Uterus (tissue), 4 donors: ENCODE results near the gene KRTAP2-4. TPM values are rescaled to one million over a fixed set of nuclear protein-coding genes. Genes with fewer than 3 reads are reported as not detected.

ENCODE experiments used
- DNase-seq, 2 donors: peaks; one replicate each; pipeline ENCODE4 v3.0.0-alpha.2; 2019 to 2020
- H3K27ac ChIP-seq, 2 donors: fragments of 200-600 bp; sonication (generic); 1 replicate in 1 of 2; 2 replicates in 1 of 2; pipeline ENCODE4 v1.5.1; 2016 to 2018
- H3K27me3 ChIP-seq, 2 donors: fragments of 200-600 bp; sonication (generic); one replicate each; pipeline ENCODE4 v1.5.1; 2018 to 2019; ENCODE audit warnings: control low read depth in 1 of 2
- H3K36me3 ChIP-seq, 2 donors: fragments of 200-600 bp; sonication (generic); one replicate each; pipeline ENCODE4 v1.5.1; 2019; ENCODE audit warnings: control low read depth in 1 of 2
- H3K4me1 ChIP-seq, 2 donors: fragments of 200-600 bp; sonication (generic); one replicate each; pipeline ENCODE4 v1.5.1; 2018 to 2019; ENCODE audit warnings: control low read depth in 1 of 2
- H3K4me3 ChIP-seq, 2 donors: fragments of 200-600 bp; sonication (generic); 1 replicate in 1 of 2; 2 replicates in 1 of 2; pipeline ENCODE4 v1.5.1; 2018 to 2019; ENCODE audit warnings: mild to moderate bottlenecking in 1 of 2
- H3K9me3 ChIP-seq, 2 donors: fragments of 200-600 bp; sonication (generic); one replicate each; pipeline ENCODE4 v1.5.1; 2019; ENCODE audit warnings: control low read depth in 1 of 2
- CTCF ChIP-seq, 4 experiments: fragments of 200-600 bp in 2 of 4; fragments of 450-650 bp in 2 of 4; sonication (generic) in 2 of 4; IDR thresholded peaks; one replicate each; pipeline ENCODE4 v1.5.1; 2016 to 2019; ENCODE audit warnings: antibody characterized with exemption in 4 of 4, mild to moderate bottlenecking in 2 of 4, moderate library complexity in 1 of 4
- POLR2A ChIP-seq, 2 donors: fragments of 450-650 bp; IDR thresholded peaks; one replicate each; pipeline ENCODE4 v1.6.1; 2016; ENCODE audit warnings: antibody characterized with exemption in 2 of 2, mild to moderate bottlenecking in 1 of 2, moderate library complexity in 1 of 2
- intact Hi-C: fragments of 100-400 bp; cut with DNase I; formaldehyde crosslinking; loops from one replicate; pipeline ENCODE4 v1.15.1; 2023; ENCODE audit warnings: low total_unique reads
- total RNA-seq, 4 donors: library from RNA; depleted of rRNA in 3 of 4; stranded (reverse); fragments of >200 nt in 3 of 4; gene quantifications; one replicate each; pipeline versions ENCODE4 v1.1.0 to v1.2.4, GENCODE V29; 2014 to 2023
- donor health status: DM: yes; HTN: yes; CAD: no.

The KRTAP2-4 gene
- total RNA-seq, 4 donors from 2014 or later = not detected

- Histone ChIP-seq H3K4me3 (no peak overlapping the region), H3K36me3 (no peaks in the 10 kb centered on the region), H3K27me3 (no peaks in the 10 kb centered on the region), H3K27ac (no peak overlapping the region), H3K9me3 (no peaks in the 10 kb centered on the region), H3K4me1 (no peaks in the 10 kb centered on the region)
- intact Hi-C loops = no loop called here
- no peak for DNase-seq
- TF ChIP-seq POLR2A (IDR thresholded peaks at IDR 0.05) (no peak), CTCF (IDR thresholded peaks at IDR 0.05) (no peak)
These were observed 16.9 kb upstream of the KRTAP2-4 start for GRCh38 chr17:41082626-41083025.

DNA sequence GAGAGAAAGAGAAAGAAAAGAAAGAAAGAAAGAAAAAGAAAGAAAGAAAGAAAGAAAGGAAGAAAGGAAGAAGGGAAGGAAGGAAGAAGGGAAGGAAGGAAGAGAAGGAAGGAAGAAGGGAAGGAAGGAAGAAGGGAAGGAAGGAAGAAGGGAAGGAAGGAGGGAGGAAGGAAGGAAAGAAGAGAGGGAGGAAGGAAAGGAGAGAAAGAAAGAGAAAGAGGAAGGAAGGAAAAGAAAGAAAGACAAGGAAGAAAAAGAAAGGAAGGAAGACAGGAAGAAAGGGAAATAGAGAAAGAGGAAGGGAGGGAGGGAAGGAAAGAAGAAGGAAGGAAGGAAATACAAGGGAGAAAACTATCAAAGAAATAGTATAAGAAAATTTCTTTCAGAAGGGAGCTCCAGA, 11.1 kb upstream of the KRTAP2-4 start:
- Histone ChIP-seq H3K27ac (no peak overlapping the region), H3K36me3 (no peaks in the 10 kb centered on the region), H3K9me3 (no peaks in the 10 kb centered on the region), H3K4me1 (no peaks in the 10 kb centered on the region), H3K4me3 (no peak overlapping the region), H3K27me3 (no peaks in the 10 kb centered on the region)
- TF ChIP-seq CTCF (IDR thresholded peaks at IDR 0.05) (no peak), POLR2A (IDR thresholded peaks at IDR 0.05) (no peak)
- intact Hi-C loops = no loop called here
- no peak for DNase-seq

- H3K27me3 ChIP-seq = no peaks in the 10 kb centered on the region
- DNase-seq = no peak
- intact Hi-C loops = no loop called here
These were observed 8.0 kb upstream of the KRTAP2-4 start for GRCh38 chr17:41073676-41074075.

DNA sequence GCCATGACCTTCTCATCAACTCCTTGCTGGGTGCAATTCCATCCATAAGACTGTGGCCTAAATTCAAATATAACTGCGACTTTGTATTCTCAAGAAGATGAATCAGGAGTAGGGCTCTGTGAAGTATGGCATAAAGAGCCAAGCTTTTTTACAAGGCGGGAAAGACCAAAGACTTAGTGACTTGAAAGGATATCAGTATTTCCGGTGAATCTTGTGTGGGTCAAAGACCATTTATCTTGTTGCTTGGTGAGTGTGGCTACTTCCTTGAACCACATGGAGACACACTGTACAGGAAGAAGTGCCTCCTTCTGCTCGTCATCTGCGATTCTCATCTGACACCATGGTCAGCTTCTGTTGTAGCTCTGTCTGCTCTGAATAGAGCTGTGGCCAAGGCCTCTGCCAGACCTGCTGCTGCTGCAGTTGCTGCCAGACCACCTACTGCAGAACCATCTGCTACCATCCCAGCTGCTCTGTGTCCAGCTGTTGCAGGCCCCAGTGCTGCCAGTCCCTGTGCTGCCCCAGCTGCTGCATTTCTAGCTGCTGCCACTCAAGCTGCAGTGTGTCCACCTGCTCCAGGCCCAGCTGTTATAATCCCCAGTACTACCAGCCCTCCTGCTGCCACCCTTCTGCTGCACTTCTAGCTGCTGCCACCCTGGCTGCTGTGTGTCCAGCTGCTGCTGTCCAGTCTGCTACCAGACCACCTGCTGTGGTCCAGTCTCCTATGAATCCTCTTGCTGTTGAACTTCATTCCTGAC, 6.1 kb upstream of the KRTAP2-4 start:
- no peak for DNase-seq
- Histone ChIP-seq H3K27me3 (no peaks in the 10 kb centered on the region), H3K4me1 (no peaks in the 10 kb centered on the region), H3K9me3 (no peaks in the 10 kb centered on the region), H3K4me3 (no peak overlapping the region), H3K36me3 (no peaks in the 10 kb centered on the region), H3K27ac (no peak overlapping the region)
- no peak for TF ChIP-seq CTCF (IDR thresholded peaks at IDR 0.05)
- no peak for TF ChIP-seq POLR2A (IDR thresholded peaks at IDR 0.05)
- intact Hi-C loops = no loop called here

More at GRCh38 chr17:41073676-41074075, 8.0 kb upstream of the KRTAP2-4 start:
- Histone ChIP-seq H3K4me3 (no peak overlapping the region), H3K4me1 (no peaks in the 10 kb centered on the region), H3K36me3 (no peaks in the 10 kb centered on the region), H3K27ac (no peak overlapping the region), H3K9me3 (no peaks in the 10 kb centered on the region)
- no peak for TF ChIP-seq CTCF (IDR thresholded peaks at IDR 0.05)
- TF ChIP-seq POLR2A (IDR thresholded peaks at IDR 0.05) = no peak

DNA sequence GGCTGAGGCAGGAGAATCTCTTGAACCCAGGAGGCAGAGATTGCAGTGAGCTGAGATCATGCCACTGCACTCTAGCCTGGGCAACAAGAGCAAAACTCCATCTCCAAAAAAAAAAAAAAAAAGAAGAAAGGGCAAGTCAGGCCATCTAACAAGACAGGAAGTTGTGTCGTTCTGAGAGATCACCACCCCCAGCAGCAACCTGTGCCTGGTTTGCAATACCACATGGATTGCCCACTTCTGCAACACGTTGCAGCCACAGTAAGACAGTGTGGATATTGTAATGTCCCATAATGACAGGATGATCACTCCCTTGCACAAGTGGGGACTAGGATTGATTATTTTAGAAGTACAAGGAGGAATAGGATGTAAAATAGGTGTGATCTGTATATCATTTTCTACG, 3.4 kb upstream of the KRTAP2-4 start:
- no peaks in the 10 kb centered on the region for H3K4me1 ChIP-seq
- H3K4me3 ChIP-seq = no peak overlapping the region
- H3K27me3 ChIP-seq = no peaks in the 10 kb centered on the region
- intact Hi-C loops = no loop called here
- no peaks in the 10 kb centered on the region for H3K9me3 ChIP-seq
- no peak for TF ChIP-seq POLR2A (IDR thresholded peaks at IDR 0.05)
- TF ChIP-seq CTCF (IDR thresholded peaks at IDR 0.05) = no peak
- H3K36me3 ChIP-seq = no peaks in the 10 kb centered on the region
- DNase-seq = no peak
- H3K27ac ChIP-seq = no peak overlapping the region
